HG03060 (cell line): ENCODE data around the gene INSIG2.

Experiments
- ATAC-seq: cut with Tn5 transposase; IDR thresholded peaks from one replicate; pipeline ENCODE4 v1.9.1; 2021; ENCODE audit warnings: low read depth, moderate number of reproducible peaks; ENCODE audit not compliant: unreplicated experiment

Gene INSIG2

DNA sequence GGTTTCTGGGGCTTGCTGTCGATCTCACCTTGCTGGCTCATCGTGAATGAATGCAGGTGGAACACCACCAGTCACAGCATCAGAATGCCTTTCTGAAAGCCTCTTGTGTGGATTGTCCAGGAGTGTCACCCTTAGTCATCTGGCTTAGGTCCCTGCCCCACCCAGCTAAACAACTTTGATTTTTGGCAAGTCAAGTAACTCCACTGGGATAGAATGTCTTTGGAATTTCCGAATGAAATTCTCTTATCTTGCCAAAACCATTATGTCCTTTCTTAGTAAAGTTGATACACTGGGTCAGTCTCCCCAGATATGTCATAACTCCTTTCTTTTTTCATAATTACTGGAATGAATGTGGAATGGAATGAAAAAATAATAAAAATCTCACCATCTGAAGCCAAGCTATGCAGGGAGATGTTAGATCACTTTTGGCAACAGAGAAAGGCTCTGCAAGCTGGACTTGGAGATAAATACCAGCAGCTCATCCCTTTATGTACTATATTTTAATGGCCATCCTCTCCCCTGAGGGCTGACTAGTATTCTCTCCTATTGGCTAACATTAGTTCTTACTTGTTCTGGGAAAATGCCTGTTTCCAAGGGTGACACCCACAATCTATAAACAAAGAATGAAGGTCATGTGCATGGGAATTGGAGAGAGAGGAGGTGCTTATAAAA is 35.4 kb downstream of the INSIG2 start:
- ATAC-seq, result no peak

DNA sequence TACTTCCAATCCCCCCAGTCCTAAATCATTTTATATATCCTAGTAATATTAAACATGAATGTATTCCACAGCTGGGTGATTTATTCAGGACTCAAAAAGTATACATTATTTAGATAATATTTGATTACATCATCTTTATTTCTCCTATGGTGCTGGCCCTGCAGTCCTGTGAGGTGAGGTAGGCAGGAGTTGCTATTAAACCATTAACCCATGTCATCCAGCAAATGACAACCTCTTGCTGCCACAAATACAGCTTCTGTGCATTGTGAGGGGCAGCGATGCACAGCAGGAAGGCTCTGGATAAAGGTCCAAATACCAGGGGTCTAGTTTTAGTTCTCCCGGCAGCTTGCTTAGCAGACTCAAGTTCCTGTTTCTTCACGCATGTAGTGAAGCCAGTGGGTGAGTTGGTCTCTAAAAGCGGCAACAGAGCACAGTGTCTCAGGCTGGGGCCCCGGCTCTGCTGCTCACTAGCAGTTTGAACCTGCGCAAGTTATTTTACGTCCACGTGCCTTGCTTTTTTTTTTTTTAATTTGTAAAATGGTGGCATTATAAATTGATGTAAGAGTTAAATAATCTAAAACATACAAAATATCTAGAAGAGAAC is 36.1 kb downstream of the INSIG2 start:
- no peak for ATAC-seq

DNA sequence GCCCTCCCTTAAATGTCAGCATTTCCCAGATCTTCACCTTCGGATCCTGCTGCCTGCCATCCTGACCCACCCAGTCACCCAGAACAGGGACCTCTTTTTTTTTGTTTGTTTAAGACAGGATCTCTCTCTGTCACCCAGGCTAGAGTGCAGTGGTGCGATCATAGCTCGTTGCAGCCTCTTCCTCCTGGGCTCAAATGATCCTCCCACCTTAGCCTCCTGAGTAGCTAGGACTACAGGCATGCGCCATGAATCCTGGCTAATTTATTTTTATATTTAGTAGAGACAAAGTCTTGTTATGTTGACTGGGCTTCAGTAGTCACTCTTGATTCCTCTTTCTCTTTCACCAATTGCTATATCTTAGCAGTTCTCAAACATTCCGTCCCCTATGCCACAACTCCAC is 39.0 kb downstream of the INSIG2 start:
- no peak for ATAC-seq

DNA sequence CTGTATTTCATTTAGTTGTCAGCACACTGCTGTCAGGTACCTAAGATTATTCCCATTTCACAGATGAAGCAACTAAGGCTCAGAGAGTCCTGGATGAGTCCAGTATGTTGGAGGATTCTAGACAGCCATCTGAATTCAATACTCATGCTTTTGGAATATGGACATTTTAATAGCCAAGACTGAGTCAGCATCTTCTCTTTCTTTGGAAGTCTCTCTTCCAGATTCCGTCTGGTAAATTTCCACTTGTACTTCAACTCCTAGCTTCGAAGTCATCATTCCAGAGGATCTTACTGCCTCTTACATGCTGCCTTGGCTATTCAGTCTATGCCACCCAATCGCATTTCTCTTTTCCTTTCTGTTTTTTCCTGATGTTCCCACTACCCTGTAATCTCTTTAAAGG is 40.6 kb downstream of the INSIG2 start:
- ATAC-seq, result no peak

DNA sequence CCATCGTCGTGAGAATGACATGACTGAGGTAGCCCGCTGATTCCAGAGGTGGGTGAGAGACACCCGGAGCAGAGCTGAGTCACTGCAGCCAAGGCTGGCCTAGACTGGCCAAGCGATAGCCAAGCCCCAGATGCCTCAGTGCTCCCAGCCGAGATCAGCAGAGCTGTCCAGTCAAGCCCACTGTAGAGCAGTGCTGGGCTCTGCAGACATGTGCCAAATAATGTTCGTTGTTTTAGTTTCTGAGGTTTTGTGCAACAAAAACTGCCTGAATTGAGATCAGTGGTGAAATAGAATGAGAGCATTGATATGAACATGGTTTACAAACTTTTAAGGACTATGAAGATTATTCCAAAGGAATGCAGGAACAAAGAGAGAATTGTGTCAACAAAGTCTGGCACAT is 42.1 kb downstream of the INSIG2 start:
- no peak for ATAC-seq

DNA sequence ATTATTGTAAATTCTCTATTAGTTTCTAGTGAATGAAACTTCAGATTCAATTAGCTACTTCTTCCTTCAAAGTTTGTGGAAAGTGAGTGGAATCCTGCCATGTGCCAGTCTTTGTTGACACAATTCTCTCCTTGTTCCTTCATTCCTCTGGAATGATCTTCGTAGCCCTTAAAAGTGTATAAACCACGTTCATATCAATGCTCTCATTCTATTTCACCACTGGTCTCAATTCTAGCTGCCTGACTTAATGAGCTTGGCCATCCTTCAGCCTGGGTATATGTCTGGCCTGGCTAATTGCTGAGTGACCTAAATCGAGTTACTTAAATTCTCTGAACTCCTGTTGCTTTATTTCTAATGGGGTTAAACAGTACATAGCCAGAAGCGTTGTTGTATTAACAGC is 43.5 kb downstream of the INSIG2 start:
- ATAC-seq, result no peak

DNA sequence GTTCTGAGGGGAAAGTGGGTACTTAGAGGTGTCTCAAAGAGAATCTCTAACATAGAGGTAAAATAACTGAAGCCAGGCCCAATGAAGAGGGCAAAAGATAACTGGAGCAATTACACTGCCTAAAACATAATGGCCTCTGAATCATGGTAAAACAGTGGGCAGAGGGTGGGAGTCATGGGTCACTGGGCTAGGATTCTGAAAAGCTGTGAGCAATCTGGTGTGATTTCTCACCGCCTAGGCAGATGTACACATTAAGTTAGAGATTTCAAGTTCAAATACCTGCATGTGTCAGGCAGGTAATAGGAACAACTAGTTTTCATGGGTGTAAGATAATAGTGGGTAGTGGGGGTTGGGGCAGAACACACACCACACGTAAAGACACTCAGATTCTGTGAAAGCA is 45.6 kb downstream of the INSIG2 start:
- no peak for ATAC-seq

DNA sequence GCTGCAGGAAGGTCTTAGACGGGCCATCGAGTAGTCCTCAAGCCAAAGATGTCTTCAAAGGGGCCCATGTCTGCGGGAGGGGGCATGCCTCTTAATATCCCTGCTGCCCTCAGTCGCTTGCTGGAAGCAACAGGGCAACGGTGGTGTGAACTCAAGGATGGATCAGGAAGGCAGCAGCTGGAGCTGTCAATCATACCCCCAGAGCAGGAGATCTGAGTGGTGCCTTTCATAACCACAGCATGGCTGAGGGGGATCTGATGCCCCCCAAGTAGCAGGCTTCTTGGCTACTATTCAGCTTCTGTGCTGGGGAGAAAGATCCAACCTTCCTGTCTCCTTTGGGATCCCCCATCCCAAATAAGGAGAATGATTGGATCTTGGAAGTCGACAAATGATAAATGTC is 46.4 kb downstream of the INSIG2 start:
- no peak for ATAC-seq

DNA sequence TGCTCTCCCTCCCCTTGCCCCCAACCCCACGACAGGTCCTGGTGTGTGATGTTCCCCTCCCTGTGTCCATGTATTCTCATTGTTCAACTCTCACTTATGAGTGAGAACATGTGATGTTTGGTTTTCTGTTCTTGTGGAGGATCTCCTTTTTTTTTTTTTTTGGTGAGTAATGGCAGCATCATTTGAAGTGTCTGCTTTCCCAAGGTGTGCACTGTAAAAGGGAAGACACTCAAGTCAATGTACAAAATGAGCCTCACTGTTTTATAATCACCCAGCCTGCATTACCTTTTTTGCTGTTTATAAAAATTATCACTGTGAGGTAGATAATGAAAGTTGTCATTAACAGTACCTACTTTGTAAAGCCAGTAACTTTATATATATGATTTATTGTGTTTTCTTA is 56.9 kb downstream of the INSIG2 start:
- no peak for ATAC-seq

DNA sequence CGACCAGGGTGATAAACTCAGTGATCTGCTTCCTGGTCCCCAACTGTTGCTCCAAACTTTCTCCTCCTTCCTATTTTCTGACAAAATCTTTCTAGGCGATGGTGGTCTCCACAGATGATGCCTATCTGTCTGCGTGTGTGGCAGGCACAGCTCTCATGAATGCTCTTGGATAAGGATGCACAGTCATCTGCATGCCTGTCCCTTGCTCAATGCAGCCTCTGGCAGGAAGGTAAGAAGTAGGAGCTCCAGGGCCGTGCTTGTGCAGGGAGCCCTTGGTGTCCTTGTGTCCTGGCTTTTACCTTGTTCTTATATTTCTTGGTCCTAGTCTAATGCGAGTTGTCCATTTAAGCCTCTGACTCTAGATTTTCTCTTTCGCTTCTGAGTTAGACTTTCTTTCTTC is 57.5 kb downstream of the INSIG2 start:
- no peak for ATAC-seq

DNA sequence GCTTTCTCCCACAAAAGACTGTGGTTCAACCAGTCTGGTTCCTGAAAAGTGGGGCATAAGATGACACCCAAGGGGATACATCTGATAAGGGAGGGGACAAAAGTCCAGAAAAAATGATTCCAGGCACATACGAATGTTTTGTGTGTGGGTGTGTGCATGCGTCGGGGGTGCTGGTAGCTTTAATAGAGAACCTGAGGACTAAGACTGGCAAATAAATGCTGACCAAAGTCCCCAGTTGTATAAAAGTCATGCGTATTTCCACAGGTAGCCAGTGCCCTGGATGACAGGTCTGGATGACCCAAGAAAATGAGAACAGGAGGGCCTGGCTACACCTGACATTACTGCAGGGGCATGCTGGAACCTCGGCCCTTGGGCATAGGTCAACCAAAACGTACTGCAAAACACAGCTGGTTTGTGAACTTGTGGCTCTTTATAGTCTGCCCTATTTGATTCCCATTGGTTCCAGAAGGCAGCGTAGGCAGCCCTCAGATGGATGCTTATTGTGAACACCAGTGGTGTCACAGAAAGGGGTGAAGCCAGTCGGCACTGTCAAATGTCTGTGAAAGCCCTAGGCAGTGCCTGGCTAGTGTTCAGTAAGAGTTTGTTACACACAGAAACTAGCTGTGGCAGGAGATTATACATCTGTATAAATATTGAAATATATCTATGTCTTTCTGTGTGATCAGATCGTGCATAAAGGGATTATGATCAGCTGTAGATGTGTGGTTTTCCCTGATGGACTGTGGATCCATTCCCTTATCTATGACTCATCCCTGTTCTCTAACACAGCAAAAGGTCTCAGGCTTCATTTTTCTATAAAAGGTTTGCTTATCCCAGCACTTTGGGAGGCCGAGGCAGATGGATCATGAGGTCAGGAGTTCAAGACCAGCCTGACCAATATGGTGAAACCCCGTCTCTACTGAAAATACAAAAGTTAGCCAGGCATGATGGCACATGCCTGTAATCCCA is 58.3 kb downstream of the INSIG2 start:
- no peak for ATAC-seq

DNA sequence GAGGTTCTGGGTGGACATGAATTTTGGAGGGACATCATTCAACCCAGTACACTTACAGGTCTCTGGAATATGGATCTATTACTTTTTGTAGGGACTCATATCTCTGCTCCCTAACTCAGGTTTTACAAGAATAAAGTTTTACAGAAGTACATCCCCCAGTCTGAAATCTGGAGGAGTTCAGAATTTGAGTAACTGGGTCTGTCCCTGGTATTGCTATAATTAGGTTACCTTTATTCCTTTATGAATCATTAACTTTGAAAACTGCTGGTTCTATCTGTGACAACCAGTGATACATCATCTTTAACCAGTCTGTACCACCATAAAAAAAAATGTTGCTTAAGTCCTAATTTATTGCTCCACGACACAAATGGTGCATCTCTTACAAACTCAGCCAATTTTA is 59.9 kb downstream of the INSIG2 start:
- peak; percentile 64 for ATAC-seq

DNA sequence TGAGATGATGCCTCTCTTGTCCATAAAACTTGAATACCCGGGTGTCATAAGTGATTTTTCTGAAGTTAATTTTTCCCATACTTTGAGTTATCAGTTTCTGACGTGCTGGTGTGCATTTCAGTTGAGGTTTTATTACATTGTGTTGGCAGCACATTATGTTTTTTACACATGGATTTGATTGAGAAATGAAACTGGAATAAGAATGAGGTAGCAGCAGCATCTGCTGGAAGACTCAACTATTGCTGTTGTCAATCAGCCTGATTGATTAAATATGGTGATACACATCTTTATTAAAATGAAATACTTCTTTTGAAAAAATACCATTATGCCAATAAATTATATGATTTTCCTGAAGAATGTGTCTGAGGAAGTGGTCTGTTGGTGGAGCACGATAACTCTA is 60.5 kb downstream of the INSIG2 start:
- ATAC-seq, result no peak

DNA sequence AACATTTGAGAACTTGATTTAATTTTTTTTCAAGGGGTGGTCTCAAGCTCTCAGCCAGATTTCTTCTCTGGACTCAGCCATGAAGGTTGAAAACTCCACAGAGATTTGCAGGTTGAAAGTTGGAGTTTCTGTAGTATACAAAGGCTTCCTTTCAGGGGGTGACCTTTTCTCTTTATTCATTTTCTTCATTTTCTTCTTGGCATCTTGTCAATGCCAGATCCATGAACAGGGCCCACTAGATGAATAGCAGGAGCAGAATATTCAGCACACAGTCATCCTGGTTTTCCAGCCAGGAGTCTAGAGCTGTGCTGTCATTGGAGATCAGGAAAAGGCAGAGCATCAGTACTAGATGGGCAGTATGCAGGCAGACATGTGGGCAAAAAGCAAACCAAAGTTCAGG is 62.0 kb downstream of the INSIG2 start:
- no peak for ATAC-seq

DNA sequence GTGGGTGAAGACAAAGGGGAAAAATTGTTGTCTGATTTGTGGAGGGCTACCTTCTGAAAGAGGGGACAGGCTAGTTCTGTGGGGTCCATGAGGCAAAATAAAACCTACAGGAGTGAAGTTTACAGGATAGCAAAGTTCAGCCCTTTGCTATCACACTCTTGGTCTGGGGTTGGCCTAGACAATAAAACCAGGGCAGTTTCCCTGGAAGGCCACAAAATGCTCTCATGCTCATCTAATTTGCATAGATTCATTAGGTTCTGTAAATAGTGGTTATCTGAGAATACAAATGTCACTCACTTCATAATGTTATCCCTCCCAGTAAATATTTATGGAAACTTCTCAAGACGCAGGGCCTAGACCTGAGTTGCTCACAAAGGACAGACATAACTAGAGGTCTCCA is 63.6 kb downstream of the INSIG2 start:
- no peak for ATAC-seq

DNA sequence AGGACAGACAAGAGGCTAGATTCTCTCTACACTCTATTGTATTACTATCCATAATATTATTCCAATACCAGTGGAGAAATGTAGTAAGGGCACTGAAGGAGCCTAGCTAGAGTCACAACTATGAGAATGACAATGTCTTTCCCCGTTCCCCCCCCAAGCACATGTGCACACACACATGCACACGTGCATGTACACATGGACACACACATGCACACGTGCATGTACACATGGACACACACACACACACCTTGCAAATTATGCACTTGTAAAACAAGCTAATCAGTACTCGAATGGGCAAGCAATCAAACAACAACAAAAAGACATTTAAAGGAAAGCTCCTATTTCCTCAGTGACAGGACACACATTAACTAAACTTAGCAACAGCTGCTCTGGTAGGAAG is 65.2 kb downstream of the INSIG2 start:
- no peak for ATAC-seq

DNA sequence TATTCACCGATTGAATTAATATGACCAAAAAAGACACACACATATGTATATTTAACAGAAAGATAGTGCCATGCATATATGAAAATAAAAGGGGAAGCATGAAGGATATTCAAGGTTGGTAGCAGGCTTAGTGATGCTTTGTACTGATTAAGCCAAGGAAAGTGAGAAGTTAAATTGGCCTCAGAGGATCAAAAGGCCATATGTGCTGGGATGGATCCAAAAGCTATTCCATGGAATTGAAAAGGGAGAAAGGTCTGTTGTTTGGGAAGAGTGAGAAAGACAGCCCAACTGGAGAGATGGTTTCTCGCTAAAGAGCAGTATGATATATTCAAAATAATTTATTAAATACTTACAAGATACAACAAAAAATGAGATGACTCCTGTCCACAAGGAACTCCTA is 65.9 kb downstream of the INSIG2 start:
- no peak for ATAC-seq
